ENCODE data around the gene RND3.

Gene RND3

DNA sequence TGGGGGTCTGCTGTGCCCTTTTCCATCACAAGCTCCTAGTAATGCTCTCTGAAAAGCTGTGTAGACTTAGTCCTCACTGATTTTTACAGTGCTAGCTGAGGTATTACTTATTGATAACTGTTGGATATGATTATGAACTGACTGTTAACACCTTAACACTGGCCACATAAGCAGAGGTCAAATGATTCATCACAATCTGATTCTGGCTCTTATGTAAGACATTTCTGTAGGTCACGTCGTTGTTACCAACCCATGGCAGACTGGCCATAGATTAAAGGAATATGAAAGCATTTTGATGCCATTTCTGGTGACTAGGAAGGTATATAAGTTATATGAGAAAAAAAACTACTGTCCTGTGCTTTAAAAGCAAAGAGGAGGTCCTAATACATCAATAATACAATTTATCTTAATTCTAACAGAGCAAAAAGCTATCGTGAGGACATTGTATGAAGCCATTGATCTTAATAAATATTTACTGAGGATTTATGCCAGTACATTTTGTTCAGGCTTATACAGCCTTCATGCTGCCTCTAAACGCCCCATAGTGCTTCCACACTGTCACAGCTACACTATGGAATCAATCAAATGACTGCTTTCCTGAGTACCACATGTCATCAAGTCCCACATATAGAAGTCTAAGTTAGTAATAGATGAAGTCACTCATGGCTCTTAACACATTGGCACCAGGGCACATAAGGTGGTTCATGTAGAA, 6.9 kb upstream of the RND3 start:
- DNase-seq (ENCODE audit: low read depth in 2 of 2): no peak

DNA sequence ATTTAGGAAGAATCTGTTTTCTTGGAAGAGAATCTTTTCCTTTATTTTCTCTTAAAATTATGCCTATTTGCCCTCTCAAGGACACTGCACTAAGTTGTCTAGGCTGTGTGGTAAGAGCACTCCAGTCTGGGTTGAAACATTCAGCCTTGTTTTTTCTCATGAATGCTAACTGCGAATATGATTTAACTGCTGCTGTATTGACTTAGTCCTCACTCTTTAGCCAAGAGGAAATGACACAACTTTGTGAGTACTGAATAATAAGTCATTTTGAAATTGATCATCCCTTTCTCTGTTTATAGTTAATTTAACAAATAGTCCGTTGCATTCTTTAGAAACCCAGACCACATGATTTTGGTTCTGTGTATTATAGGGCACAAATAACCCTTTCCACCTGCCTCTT, 4.5 kb upstream of the RND3 start:
- DNase-seq (ENCODE audit: low read depth in 2 of 2): no peak

DNA sequence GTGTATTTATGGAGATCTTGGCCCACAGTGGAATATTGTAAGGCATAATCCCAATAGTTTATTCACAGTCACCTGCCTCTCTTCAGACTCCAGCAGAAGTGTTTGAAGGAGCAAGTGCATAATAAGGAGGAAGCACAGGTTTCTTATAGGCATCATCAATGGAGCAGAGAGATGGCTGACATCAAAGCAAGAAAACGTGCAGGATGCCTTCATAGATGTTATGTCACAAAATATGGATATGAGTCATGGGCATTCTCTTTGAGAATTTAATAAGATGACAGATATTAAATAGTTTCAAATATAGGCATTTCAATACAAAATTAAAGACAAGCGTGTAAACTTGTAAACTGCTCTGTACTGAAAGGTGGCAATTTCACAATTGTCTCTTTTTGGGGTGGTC, 4.0 kb upstream of the RND3 start:
- no peak for DNase-seq (ENCODE audit: low read depth in 2 of 2)

- DNase-seq (ENCODE audit: low read depth in 2 of 2): no peak
Measured at GRCh38 chr2:150490466-150490865, 3.0 kb upstream of the RND3 start.

- no peak for DNase-seq (ENCODE audit: low read depth in 2 of 2)
Measured at GRCh38 chr2:150486539-150487484, 655 bp downstream of the RND3 start.

- DNase-seq (ENCODE audit: low read depth in 2 of 2): no peak
Measured at GRCh38 chr2:150485871-150486538, 1.5 kb downstream of the RND3 start.

GRCh38 chr2:150485114-150485870, 2.2 kb downstream of the RND3 start:
- DNase-seq (ENCODE audit: low read depth in 2 of 2): no peak

DNA sequence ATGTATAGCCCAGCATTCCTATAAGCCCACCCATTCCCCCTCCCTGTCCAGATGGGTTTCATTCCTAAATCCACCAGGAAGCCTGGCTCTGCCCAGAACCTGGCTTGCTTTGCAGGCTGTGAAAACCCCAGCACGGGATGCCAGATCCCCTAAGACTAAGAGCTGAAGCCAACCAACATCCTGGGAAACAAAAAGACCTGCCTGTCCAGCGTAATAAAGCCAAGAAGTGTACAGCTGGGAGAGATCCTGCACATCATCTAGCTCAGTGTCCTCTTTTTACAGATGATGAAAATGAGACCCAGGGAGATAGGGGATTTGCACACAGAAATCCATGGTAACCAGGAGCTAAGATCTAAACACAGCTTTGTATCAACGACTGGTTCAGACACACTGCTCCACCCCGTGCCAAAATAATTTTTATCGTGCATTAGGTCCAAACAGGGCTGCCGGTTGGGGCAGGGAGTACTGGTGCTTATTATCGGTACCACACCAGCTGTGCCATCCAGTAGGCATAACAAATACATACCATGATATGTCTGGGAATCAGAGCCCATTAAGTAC, 2.9 kb downstream of the RND3 start:
- no peak for DNase-seq (ENCODE audit: low read depth in 2 of 2)

DNA sequence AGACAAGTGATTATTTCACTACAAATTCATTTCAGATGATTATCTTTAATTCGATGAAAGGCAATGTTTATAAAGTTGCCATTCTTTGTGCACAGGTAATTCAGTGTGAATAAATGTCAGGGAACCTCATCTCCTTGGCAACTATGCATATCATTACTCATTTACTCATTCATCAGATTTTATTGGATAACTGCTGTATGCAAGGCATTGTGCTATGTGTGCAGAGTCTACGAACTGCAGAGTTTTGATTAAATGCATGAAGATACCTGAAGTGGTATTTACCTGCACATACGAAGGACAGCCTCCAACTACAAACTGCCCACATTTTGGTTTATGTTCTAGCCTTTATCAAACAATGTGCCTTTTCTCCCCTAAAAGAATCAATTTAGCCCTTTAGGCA, 3.5 kb downstream of the RND3 start:
- no peak for DNase-seq (ENCODE audit: low read depth in 2 of 2)

DNA sequence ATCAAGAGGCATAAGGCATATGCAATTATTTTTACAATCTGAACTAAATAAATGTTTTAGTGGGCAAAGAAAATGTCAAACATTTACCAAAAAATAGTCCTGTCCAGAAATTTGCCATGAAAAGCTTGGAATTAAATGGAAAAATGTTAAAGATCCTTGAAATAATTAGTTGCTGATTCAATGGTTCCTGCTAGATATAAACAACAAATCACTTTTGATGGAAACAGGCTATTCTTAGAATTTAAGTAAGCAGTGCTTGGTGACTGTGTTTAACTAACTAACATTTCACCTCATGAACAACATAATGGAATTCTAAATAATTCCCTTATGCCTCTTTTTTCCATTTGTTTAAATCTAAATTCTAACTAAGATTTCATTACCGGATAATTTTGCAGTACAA, 3.9 kb downstream of the RND3 start:
- no peak for DNase-seq (ENCODE audit: low read depth in 2 of 2)

DNA sequence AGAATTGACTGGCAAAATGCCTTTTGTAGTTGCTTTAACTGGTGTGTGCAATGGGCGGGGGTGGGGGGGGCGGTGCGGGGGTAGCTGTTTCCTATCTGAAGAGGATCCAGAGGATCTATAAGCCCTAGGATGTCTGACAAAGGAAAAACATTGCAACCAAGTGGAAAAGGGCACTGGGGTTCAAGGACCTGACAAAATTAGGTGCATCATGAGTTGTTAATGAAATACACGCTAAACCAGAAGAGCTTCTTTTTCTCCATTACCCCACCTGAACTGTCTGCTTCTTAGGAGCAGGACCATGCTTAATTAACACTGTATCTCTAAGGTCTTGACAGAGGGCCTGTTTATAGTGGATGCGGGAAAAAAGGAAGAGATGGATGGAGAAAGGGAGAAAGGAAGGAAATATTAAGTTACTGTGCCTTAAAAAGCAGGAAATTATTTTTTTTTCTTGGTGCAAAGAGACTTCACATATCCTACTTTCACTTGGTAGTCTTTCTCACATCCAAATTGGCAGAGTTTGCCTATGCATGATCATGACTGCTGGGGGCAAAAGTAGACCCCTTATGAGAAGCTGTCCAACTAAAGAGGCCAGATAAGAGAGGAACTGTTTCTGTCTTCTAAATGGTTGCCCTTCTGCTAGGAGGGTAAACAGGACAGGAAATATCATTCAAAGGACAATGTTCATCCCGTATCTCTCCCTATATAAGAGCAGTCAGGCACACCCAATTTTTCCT, 4.6 kb downstream of the RND3 start:
- no peak for DNase-seq (ENCODE audit: low read depth in 2 of 2)

GRCh38 chr2:150482111-150482510, 5.4 kb downstream of the RND3 start:
- DNase-seq (ENCODE audit: low read depth in 2 of 2): no peak

DNA sequence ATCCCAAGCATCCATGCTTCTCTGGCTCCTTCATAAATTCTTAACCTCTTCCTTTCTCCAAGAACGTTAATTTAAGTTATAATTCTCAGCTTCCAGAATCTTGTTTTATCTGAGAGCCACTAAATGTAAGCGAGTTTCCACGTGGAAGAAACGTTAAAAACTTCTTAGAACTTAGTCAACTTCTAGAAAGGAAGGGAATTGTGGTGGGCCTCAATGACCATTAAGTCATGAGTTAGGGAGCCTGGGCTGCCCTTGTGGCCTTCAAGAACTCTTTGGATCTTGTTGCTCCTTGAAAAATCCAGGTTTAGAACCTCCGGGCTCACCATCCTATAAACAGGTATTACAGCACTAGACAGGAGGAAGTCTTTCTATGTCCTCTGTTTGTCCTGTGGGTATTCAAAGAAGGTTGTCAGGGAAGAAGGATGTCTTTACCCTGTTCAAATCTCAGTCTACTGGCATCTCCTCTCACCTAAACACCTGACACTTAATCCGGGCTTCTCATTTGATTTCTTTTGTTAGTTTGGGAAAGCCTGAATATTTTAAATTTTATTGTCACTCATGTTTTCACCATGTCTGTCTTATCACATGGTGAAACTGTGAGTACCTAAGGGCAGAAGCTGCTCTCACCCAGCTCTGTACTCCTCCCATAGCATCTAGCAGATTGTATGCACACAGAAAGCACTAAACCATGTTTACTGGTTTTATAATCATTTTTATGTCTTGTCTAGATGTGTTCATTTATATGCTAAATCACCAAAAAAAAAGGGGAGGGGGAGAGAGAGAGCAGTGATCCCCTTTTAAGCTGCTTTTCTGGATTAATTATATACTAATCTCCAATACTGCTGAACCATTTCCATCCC, 6.3 kb downstream of the RND3 start:
- DNase-seq (ENCODE audit: low read depth in 2 of 2): no peak

DNA sequence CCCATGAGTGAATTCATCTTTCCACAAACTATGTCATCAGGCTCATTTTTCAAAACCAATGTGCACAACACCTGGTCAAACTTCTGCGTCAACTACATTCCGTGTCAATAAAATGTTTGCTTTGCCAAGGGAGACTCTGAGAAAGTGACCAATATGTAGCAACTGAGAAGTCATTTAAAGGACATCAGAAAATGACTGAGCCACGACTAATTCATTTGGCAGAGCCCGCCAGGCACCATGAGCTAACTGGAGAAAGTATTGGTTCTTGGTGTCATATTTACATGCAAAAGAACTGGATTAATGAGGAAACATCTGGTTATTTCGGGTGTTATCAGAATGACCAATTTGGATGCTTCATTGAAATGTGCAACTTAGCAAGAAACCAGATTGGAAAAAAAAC, 7.2 kb downstream of the RND3 start:
- no peak for DNase-seq (ENCODE audit: low read depth in 2 of 2)

- DNase-seq (ENCODE audit: low read depth in 2 of 2): no peak
Measured at GRCh38 chr2:150479075-150479915, 8.2 kb downstream of the RND3 start.

GRCh38 chr2:150478200-150478974, 9.1 kb downstream of the RND3 start:
- no peak for DNase-seq (ENCODE audit: low read depth in 2 of 2)

- no peak for DNase-seq (ENCODE audit: low read depth in 2 of 2)
Measured at GRCh38 chr2:150477347-150477746, 10.1 kb downstream of the RND3 start.

DNA sequence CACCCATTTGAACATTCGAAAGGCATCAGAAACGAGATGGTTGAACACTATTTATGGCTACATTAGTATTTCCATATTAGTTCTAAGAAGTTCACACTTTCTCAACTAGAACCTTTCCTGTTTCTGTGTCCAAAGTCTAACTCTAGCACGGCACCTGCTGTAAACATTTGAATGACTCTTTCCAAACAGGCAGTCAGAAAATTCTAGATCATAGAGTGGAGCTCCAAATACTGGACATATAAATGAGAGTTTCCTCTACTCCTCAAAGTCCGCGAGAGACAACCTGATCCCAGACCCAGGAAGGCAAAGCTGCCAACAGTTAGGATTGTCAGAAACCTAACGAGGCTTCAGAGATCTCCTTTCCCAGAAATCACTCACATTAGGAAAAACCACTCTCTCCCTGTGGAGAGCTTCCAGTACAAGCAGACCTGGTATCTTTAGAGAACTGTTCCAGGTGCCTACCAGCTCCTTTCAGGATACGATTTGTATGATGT, 10.6 kb downstream of the RND3 start:
- no peak for DNase-seq (ENCODE audit: low read depth in 2 of 2)

Data from stimulated activated CD8-positive, alpha-beta memory T cell treated with anti-CD3 and anti-CD28 coated beads, Interleukin-7, amount 100 ng/mL, for 1 hour (primary cell).